ENCODE results near the gene PTPRR.

DNA sequence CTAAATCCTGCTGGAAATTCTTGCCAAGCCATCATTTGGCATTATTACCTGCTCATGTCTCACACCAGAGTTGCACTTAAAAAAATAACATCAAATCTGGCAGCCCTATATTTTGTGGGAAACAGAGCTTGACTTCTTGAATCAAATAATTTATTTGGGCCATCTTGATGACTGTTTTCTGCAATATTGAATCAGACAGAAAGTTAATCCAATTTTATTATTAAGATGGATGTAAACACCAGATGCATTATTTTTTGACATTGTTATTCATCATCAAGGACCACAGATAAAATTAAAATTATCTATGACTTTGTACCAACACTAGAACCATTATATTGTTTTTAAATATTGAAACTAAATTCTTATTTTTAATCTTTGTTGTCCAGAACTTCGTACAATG, 132.9 kb downstream of the PTPRR start:
- TF ChIP-seq, protein P1, sequence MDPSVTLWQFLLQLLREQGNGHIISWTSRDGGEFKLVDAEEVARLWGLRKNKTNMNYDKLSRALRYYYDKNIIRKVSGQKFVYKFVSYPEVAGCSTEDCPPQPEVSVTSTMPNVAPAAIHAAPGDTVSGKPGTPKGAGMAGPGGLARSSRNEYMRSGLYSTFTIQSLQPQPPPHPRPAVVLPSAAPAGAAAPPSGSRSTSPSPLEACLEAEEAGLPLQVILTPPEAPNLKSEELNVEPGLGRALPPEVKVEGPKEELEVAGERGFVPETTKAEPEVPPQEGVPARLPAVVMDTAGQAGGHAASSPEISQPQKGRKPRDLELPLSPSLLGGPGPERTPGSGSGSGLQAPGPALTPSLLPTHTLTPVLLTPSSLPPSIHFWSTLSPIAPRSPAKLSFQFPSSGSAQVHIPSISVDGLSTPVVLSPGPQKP (IDR thresholded peaks at IDR 0.05; ENCODE audit: borderline replicate concordance, low read depth, low read length): no peak
- no peak for TF ChIP-seq POLR2A (IDR thresholded peaks at IDR 0.05; ENCODE audit: low read depth, low read length)

All from IMR-90 (cell line).